HCT116 (cell line): ENCODE measurements around the gene NXN. TPM values are rescaled to one million over a fixed set of nuclear protein-coding genes. Genes with fewer than 3 reads are reported as not detected.

Experiments used
- ATAC-seq: fragments of 200-7000 bp; cut with Tn5 transposase; 2 replicates; pipeline ENCODE4 v1.9.1; 2020; ENCODE audit warnings: mild to moderate bottlenecking, moderate library complexity
- BruUV-seq: library from RNA; stranded (reverse); fragments of 400-500 nt; replicated peaks from 2 replicates; lab custom pipeline; 2021; lab: Mats Ljungman, UMichigan
- CTCF ChIA-PET: fragments of 300-600 bp; sonication (Branson Sonifier 250); formaldehyde crosslinking; loops from one replicate; lab custom pipeline; 2021; ENCODE audit warnings: antibody characterized with exemption; lab: Charles Lee
- POLR2A ChIA-PET: fragments of 300-600, 350-600 bp; sonication (Branson Sonifier 250); formaldehyde crosslinking; loops from one replicate; lab custom pipeline; 2021; ENCODE audit warnings: antibody characterized with exemption; lab: Charles Lee
- RAD21 ChIA-PET, 2 experiments: fragments of 300-600 bp; sonication (Branson Sonifier 250); formaldehyde crosslinking; loops; one replicate each; lab custom pipeline; 2023; ENCODE audit warnings: low total read pairs in 2 of 2; ENCODE audit not compliant: uncharacterized antibody in 2 of 2, unreplicated experiment in 2 of 2, low non-redundant PET in 1 of 2; lab: Charles Lee
- DNase-seq: peaks from one replicate; pipeline ENCODE4 v3.0.0-alpha.2; 2010; ENCODE audit warnings: low read depth, low spot score
- H2AFZ ChIP-seq: fragments of 200-600 bp; shearing (Covaris generic), sonication (generic); 2 replicates; pipeline ENCODE4 v1.6.1; 2017; ENCODE audit warnings: low read depth, mixed run types, mixed read lengths, antibody characterized with exemption, low read length; ENCODE audit not compliant: poor library complexity, severe bottlenecking
- H3K27ac ChIP-seq: 2 replicates; pipeline ENCODE4 v1.5.1; 2012; ENCODE audit warnings: low read depth, low read length
- H3K27me3 ChIP-seq: fragments of 200-600 bp; sonication (generic); 2 replicates; pipeline ENCODE4 v1.6.1; 2016; ENCODE audit warnings: mixed run types, low read length, mixed read lengths; ENCODE audit not compliant: insufficient read depth
- H3K36me3 ChIP-seq, 2 experiments: fragments of 200-500 bp in 1 of 2; fragments of 200-600 bp in 1 of 2; sonication (Bioruptor generic) in 1 of 2; sonication (generic) in 1 of 2; 2 replicates each; pipeline versions ENCODE4 v1.5.1 to v1.6.1; 2014 to 2016; ENCODE audit warnings: low read length in 2 of 2, inconsistent platforms in 1 of 2, mixed read lengths in 1 of 2, mixed run types in 1 of 2; ENCODE audit not compliant: insufficient read depth in 2 of 2, control insufficient read depth in 1 of 2
- H3K4me1 ChIP-seq, 2 experiments: fragments of 200-600 bp in 1 of 2; sonication (generic) in 1 of 2; 2 replicates each; pipeline versions ENCODE4 v1.5.1 to v1.6.1; 2012 to 2017; ENCODE audit warnings: low read length in 2 of 2, inconsistent platforms in 1 of 2, mild to moderate bottlenecking in 1 of 2, mixed read lengths in 1 of 2, mixed run types in 1 of 2, moderate library complexity in 1 of 2; ENCODE audit not compliant: insufficient read depth in 2 of 2, control insufficient read depth in 1 of 2
- H3K4me2 ChIP-seq: fragments of 200-600 bp; sonication (generic); 2 replicates; pipeline ENCODE4 v1.6.1; 2017; ENCODE audit warnings: mixed run types, low read length, mixed read lengths
- H3K4me3 ChIP-seq, 2 experiments: fragments of 200-600 bp in 1 of 2; sonication (generic) in 1 of 2; replicated peaks in 1 of 2; 2 replicates each; pipeline ENCODE4 v1.5.1; 2011 to 2016; ENCODE audit warnings: low read length in 2 of 2, control low read depth in 1 of 2, low read depth in 1 of 2, mild to moderate bottlenecking in 1 of 2, mixed read lengths in 1 of 2, mixed run types in 1 of 2
- H3K79me2 ChIP-seq: fragments of 200-600 bp; sonication (generic); 2 replicates; pipeline ENCODE4 v1.6.1; 2017; ENCODE audit warnings: mild to moderate bottlenecking, mixed run types, low read length, moderate library complexity, mixed read lengths; ENCODE audit not compliant: insufficient read depth
- H3K9ac ChIP-seq: fragments of 200-600 bp; sonication (generic); 2 replicates; pipeline ENCODE4 v1.6.1; 2016; ENCODE audit warnings: low read length, mixed read lengths
- H3K9me2 ChIP-seq: fragments of 200-600 bp; sonication (generic), shearing (Covaris generic); 2 replicates; pipeline ENCODE4 v1.6.1; 2017; ENCODE audit warnings: mixed run types, mild to moderate bottlenecking, moderate library complexity; ENCODE audit not compliant: insufficient read depth
- H3K9me3 ChIP-seq, 2 experiments: fragments of 200-500 bp in 1 of 2; fragments of 200-600 bp in 1 of 2; sonication (Bioruptor generic) in 1 of 2; sonication (generic) in 1 of 2; 2 replicates each; pipeline ENCODE4 v1.6.1; 2014 to 2017; ENCODE audit warnings: low read length in 2 of 2, mixed read lengths in 2 of 2, inconsistent platforms in 1 of 2, low read depth in 1 of 2, mild to moderate bottlenecking in 1 of 2, mixed run types in 1 of 2, moderate library complexity in 1 of 2; ENCODE audit not compliant: control insufficient read depth in 1 of 2, insufficient read depth in 1 of 2
- H4K20me1 ChIP-seq: fragments of 200-600 bp; sonication (generic), shearing (Covaris generic); 2 replicates; pipeline ENCODE4 v1.6.1; 2017; ENCODE audit warnings: mixed run types, mild to moderate bottlenecking, moderate library complexity; ENCODE audit not compliant: insufficient read depth
- CBX3 ChIP-seq: IDR thresholded peaks from 2 replicates; pipeline ENCODE4 v1.6.1; 2012; ENCODE audit warnings: low read depth
- CEBPB ChIP-seq: IDR thresholded peaks from 2 replicates; pipeline ENCODE4 v1.6.1; 2012; ENCODE audit warnings: low read depth
- EGR1 ChIP-seq: IDR thresholded peaks from 2 replicates; pipeline ENCODE4 v1.6.1; 2012; ENCODE audit warnings: low read depth
- ELF1 ChIP-seq: IDR thresholded peaks from 2 replicates; pipeline ENCODE4 v1.6.1; 2012; ENCODE audit warnings: low read depth, borderline replicate concordance
- EZH2phosphoT487 ChIP-seq: fragments of 200-600 bp; IDR thresholded peaks from 2 replicates; pipeline ENCODE4 v1.6.1; 2018; ENCODE audit warnings: antibody characterized with exemption, borderline replicate concordance
- FOSL1 ChIP-seq: IDR thresholded peaks from 2 replicates; pipeline ENCODE4 v1.6.1; 2012; ENCODE audit warnings: low read depth
- JUND ChIP-seq: IDR thresholded peaks from 2 replicates; pipeline ENCODE4 v1.6.1; 2012
- POLR2AphosphoS5 ChIP-seq: IDR thresholded peaks from 2 replicates; pipeline ENCODE4 v1.6.1; 2011; ENCODE audit warnings: mild to moderate bottlenecking, low read depth, low read length, moderate library complexity
- RAD21 ChIP-seq: IDR thresholded peaks from 2 replicates; pipeline ENCODE4 v1.6.1; 2012; ENCODE audit warnings: low read depth, mild to moderate bottlenecking
- SIN3A ChIP-seq: IDR thresholded peaks from 2 replicates; pipeline ENCODE4 v1.6.1; 2012; ENCODE audit warnings: low read depth
- SP1 ChIP-seq: IDR thresholded peaks from 2 replicates; pipeline ENCODE4 v1.6.1; 2012; ENCODE audit warnings: low read depth
- SRF ChIP-seq: IDR thresholded peaks from 2 replicates; pipeline ENCODE4 v1.6.1; 2012; ENCODE audit warnings: low read depth
- TCF7L2 ChIP-seq: IDR thresholded peaks from 2 replicates; pipeline ENCODE4 v1.7.0; 2011; ENCODE audit warnings: borderline replicate concordance, inconsistent platforms; ENCODE audit not compliant: insufficient read depth, insufficient read length; ENCODE audit errors: extremely low read depth
- YY1 ChIP-seq: IDR thresholded peaks from 2 replicates; pipeline ENCODE4 v1.6.1; 2011; ENCODE audit warnings: low read length, low read depth, moderate library complexity, mild to moderate bottlenecking; ENCODE audit not compliant: insufficient replicate concordance; ENCODE audit errors: extremely low read depth
- ZNF274 ChIP-seq: fragments of 200-500 bp; sonication (Bioruptor generic); IDR thresholded peaks from 2 replicates; pipeline ENCODE4 v1.6.1; 2014; ENCODE audit warnings: mild to moderate bottlenecking, low read depth, low read length, inconsistent platforms
- intact Hi-C: fragments of 100-400 bp; cut with micrococcal nuclease; formaldehyde crosslinking; loops from 2 replicates; pipeline ENCODE4 v1.10.0; 2022
- total RNA-seq: library from RNA; stranded (reverse); gene quantifications from one replicate; pipeline ENCODE4 v1.2.1, GENCODE V29; 2021; ENCODE audit not compliant: unreplicated experiment
- TF ChIP-seq, protein P1 (sequence below): IDR thresholded peaks from 2 replicates; pipeline ENCODE4 v1.6.1; 2012
- TF ChIP-seq, protein P2 (sequence below): IDR thresholded peaks from 2 replicates; pipeline ENCODE4 v1.6.1; 2012
- TF ChIP-seq, protein P3 (sequence below): IDR thresholded peaks from 2 replicates; pipeline ENCODE4 v1.6.1; 2011; ENCODE audit warnings: mild to moderate bottlenecking, low read length, moderate library complexity; ENCODE audit not compliant: insufficient replicate concordance; ENCODE audit errors: extremely low read depth
- TF ChIP-seq, protein P4 (sequence below): IDR thresholded peaks from 2 replicates; pipeline ENCODE4 v1.6.1; 2012; ENCODE audit warnings: low read depth

NXN gene
- total RNA-seq, 1 experiment from 2014 or later, result 83.7 TPM

DNA sequence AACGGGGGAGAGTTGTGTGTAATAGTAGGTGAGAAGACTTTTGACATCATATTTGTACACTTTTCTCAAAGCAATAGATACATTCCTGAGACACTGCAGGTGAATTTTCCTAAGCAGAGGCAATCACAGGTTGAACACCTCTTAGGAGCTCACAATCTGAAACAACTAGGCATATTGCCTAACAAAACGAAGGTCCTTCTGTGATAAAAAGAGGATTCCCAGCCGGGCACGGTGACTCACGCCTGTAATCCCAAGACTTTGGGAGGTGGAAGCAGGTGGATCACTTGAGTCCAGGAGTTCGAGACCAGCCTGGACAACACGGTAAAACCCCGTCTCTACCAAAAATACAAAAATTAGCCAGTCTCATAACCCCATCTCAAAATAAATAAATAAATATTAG lies 17.4 kb downstream of the NXN start:
- H3K27me3 ChIP-seq, result no peaks in the 10 kb centered on the region
- DNase-seq (no peak), ATAC-seq (no peak)
- POLR2A ChIA-PET, result no interaction called here
- H4K20me1 ChIP-seq, result no peaks in the 10 kb centered on the region
- intact Hi-C loops, result no loop called here
- H3K36me3 ChIP-seq, result no peaks in the 10 kb centered on the region
- RAD21 ChIA-PET, result no interaction called here
- H3K4me1 ChIP-seq, result peaks cover 38 to 79% of the 10 kb centered on the region in 2 experiments
- no peaks in the 10 kb centered on the region for H3K9me3 ChIP-seq
- CTCF ChIA-PET, result no interaction called here
- H2AFZ ChIP-seq, result no peak overlapping the region
- BruUV-seq, result no TSS peak
- peaks cover 85% of the 10 kb centered on the region for H3K79me2 ChIP-seq
- no peak overlapping the region for H3K27ac ChIP-seq
- H3K9ac ChIP-seq, result no peak overlapping the region
- H3K4me2 ChIP-seq, result no peak overlapping the region
- no peak for TF ChIP-seq SIN3A
- TF ChIP-seq EZH2phosphoT487, result no peak
- TF ChIP-seq, protein P1, sequence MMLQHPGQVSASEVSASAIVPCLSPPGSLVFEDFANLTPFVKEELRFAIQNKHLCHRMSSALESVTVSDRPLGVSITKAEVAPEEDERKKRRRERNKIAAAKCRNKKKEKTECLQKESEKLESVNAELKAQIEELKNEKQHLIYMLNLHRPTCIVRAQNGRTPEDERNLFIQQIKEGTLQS, result no peak
- no peak for TF ChIP-seq POLR2AphosphoS5
- TF ChIP-seq JUND, result no peak
- TF ChIP-seq ELF1, result no peak
- no peak for TF ChIP-seq CEBPB
- TF ChIP-seq ZNF274, result no peak
- TF ChIP-seq, protein P2, sequence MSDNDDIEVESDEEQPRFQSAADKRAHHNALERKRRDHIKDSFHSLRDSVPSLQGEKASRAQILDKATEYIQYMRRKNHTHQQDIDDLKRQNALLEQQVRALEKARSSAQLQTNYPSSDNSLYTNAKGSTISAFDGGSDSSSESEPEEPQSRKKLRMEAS, result no peak
- TF ChIP-seq SP1, result no peak
- TF ChIP-seq, protein P3, sequence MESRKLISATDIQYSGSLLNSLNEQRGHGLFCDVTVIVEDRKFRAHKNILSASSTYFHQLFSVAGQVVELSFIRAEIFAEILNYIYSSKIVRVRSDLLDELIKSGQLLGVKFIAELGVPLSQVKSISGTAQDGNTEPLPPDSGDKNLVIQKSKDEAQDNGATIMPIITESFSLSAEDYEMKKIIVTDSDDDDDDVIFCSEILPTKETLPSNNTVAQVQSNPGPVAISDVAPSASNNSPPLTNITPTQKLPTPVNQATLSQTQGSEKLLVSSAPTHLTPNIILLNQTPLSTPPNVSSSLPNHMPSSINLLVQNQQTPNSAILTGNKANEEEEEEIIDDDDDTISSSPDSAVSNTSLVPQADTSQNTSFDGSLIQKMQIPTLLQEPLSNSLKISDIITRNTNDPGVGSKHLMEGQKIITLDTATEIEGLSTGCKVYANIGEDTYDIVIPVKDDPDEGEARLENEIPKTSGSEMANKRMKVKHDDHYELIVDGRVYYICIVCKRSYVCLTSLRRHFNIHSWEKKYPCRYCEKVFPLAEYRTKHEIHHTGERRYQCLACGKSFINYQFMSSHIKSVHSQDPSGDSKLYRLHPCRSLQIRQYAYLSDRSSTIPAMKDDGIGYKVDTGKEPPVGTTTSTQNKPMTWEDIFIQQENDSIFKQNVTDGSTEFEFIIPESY, result no peak
- no peak for TF ChIP-seq FOSL1
- no peak for TF ChIP-seq RAD21
- no peak for TF ChIP-seq CBX3
- no peak for TF ChIP-seq EGR1
- no peak for TF ChIP-seq YY1
- TF ChIP-seq SRF, result no peak
- TF ChIP-seq TCF7L2, result no peak
- TF ChIP-seq, protein P4, sequence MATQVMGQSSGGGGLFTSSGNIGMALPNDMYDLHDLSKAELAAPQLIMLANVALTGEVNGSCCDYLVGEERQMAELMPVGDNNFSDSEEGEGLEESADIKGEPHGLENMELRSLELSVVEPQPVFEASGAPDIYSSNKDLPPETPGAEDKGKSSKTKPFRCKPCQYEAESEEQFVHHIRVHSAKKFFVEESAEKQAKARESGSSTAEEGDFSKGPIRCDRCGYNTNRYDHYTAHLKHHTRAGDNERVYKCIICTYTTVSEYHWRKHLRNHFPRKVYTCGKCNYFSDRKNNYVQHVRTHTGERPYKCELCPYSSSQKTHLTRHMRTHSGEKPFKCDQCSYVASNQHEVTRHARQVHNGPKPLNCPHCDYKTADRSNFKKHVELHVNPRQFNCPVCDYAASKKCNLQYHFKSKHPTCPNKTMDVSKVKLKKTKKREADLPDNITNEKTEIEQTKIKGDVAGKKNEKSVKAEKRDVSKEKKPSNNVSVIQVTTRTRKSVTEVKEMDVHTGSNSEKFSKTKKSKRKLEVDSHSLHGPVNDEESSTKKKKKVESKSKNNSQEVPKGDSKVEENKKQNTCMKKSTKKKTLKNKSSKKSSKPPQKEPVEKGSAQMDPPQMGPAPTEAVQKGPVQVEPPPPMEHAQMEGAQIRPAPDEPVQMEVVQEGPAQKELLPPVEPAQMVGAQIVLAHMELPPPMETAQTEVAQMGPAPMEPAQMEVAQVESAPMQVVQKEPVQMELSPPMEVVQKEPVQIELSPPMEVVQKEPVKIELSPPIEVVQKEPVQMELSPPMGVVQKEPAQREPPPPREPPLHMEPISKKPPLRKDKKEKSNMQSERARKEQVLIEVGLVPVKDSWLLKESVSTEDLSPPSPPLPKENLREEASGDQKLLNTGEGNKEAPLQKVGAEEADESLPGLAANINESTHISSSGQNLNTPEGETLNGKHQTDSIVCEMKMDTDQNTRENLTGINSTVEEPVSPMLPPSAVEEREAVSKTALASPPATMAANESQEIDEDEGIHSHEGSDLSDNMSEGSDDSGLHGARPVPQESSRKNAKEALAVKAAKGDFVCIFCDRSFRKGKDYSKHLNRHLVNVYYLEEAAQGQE, result no peak
- H3K4me3 ChIP-seq, result no peak overlapping the region
- no peaks in the 10 kb centered on the region for H3K9me2 ChIP-seq
